RPMI8226 (cell line): ENCODE data around the gene ZNF579.

Experiments used
- DNase-seq: peaks from one replicate; pipeline ENCODE4 v3.0.0-alpha.2; 2015

ZNF579 gene, protein sequence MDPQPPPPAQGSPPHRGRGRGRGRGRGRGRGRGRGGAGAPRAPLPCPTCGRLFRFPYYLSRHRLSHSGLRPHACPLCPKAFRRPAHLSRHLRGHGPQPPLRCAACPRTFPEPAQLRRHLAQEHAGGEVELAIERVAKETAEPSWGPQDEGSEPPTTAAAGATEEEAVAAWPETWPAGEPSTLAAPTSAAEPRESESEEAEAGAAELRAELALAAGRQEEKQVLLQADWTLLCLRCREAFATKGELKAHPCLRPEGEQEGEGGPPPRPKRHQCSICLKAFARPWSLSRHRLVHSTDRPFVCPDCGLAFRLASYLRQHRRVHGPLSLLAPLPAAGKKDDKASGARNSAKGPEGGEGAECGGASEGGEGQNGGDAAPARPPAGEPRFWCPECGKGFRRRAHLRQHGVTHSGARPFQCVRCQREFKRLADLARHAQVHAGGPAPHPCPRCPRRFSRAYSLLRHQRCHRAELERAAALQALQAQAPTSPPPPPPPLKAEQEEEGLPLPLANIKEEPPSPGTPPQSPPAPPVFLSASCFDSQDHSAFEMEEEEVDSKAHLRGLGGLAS

DNA sequence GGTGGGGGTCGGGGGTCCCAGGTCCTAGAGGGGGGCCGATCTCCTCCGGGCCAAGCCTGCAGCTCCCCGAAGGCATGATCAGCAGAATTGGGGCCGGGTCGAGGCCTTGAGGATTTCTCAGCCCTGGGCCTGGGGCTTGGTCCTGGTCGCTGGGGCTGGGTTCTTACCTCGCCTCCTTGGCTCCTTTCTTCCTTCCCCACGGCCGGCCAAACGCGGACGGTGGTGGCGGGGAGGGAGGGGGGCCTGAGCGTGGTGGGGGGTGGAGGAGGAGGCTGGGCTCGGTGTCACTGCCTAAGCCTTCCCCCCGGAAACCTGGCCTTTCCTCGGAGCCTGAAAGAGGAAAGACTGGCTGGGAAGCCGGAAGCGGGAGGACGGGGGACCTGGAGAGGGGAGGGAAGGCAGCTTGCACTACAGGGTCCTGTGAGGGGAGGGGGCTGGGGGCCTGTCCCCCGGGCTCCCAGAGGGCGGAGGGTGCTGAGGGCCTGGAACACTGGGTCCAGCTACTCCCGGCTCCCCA, at the start of gene ZNF579:
TSS of gene ZNF579 (minus strand) at position 221 of the 517 bp plus-strand sequence. CDS start 1,209 bp downstream, outside the sequence.
- DNase-seq: peak; percentile 91

DNA sequence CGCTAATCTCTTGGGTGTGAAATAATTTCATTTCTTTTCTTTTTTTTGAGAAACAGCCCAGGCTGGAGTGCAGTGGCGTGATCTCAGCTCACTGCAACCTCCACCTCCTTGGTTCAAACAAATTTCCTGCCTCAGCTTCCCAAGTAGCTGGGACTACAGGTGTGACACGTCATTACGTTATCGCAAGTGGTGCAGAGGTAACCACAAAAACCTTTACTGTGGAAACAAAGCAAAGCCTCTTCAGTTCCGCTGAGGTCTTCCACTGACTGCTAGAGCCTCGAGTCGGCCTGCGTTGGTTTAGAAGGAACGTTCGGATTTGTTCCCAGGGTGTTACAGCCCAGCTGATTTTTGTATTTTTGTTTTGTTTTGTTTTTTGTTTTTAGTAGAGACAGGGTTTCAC, 45.7 kb upstream of the ZNF579 start:
- no peak for DNase-seq

DNA sequence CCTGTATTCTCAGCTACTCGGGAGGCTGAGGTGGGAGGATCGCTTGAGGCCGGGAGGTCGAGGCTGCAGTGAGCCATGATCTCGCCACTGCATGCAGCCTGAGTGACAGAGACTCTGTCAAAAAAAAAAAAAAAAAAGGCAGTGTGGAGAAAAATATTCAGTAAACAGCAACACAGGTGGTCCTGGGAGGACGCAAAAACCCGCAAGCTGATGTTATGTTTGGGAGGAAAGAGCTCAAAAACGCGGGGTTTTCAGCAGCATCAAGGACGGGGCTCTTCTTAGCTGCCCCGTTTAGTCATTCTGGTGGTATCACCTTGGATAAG, 44.3 kb upstream of the ZNF579 start:
- DNase-seq: no peak

DNA sequence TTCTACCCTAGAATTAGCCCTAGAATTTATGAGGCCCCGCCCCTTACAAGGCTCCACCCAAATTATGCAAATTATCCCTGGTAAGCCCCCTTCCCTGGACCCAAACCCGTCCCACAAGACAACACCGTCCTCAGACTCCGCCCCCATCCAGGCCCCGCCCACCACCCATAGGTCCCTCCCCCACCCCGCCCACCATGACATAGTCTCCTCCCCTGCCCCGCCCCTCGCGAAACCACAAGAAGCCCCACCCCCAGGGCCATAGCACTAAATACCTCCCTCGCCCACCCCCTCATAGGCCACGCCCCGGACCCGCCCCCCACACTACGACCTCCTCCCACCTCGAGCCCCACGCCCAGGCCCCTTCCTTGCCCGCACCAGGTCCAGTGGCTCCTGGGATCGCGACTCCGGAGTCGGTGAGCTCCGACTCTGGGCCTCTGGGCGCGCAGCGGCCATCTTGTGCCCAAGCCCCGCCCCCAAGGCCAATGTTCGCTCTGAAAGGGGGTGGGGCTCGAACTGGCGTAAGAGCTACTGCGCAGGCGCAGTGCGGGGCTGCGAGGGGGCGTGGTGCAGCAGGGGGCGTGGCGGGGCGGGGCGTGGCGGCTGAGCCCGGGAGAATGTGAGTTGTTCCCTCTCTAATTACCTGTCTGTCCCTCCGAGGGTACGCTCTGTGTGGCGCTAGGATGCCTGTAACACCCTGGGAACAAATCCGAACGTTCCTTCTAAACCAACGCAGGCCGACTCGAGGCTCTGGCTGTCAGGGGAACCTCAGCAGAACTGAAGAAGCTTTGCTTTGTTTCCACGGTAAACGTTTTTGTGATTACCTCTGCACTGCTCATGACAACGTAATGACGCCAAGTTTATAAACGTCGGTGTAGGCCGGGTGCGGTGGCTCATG, 43.7 kb upstream of the ZNF579 start, which contains the start of gene ZNF784:
TSS of gene ZNF784 (minus strand) at position 458 of the 895 bp plus-strand sequence. CDS start at position 453, 5 bp downstream.
- DNase-seq: peak; percentile 96

DNA sequence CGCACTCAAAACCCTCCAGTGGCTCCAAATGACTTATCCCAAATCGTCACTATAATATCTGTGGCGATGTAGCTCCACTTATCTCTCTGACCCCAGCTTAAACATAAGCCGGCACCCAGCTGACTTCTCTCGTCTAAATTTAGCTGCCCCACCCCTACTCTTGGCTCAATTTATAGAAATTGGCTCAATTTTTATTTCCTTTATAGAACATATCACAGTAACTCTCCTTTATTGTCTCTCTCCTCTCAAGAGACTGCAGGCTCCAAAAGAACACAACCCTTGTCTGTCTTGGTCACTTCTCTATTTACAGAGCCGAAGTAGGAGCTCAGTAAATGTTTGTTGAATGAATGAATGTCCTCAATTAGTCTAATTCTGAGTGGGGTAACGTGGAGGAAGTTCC, 42.9 kb upstream of the ZNF579 start:
- no peak for DNase-seq

DNA sequence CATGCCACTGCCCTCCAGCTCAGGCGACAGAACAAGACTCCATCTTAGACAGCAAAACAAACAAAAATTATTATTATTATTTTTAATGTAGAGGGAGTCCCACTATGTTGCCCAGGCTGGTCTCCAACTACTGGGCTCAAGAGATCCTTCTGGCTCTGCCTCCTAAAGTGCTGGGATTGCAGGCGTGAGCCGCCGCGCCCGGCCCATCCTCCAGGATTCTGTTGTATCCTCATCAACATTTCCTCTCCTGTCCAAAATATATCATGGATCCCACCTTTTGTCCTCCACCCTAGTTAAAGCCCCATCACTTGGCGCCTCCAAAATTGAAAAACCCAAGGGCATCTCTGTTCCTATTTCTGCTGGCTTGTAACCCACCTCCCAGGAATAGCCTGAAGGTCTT, 42.5 kb upstream of the ZNF579 start:
- no peak for DNase-seq

DNA sequence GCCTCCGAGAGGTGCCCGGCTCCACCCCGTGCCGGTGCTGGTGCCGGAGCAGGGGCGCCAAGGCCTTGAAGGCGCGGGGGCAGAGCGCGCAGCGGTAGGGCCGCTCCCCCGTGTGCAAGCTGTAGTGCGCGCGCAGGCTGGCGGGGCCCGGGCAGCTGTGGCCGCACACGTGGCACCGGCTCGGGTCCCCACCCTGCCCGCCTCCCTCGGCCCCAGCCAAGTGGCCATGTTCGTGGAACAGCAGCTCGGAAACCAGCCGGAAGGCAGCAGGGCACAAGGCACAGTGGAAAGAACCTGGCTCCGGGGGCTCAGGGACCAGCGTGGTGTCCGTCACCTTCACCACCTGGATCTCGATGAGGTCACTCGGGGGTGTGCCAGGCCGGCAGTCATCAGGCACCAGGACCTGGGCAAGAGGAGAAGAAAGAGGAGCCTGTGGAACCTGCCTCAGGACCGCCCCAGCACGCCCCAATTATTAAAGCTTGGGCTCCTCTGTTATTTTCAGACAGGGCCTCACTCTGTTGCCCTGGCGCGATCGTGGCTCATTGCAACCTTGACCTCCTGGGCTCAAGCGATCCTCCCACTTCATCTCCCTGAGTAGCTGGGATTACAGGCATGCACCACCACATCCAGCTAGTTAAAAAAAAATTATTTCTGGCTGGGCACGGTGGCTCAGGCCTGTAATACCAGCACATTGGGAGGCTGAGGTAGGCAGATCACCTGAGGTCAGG, 41.8 kb upstream of the ZNF579 start:
- no peak for DNase-seq

DNA sequence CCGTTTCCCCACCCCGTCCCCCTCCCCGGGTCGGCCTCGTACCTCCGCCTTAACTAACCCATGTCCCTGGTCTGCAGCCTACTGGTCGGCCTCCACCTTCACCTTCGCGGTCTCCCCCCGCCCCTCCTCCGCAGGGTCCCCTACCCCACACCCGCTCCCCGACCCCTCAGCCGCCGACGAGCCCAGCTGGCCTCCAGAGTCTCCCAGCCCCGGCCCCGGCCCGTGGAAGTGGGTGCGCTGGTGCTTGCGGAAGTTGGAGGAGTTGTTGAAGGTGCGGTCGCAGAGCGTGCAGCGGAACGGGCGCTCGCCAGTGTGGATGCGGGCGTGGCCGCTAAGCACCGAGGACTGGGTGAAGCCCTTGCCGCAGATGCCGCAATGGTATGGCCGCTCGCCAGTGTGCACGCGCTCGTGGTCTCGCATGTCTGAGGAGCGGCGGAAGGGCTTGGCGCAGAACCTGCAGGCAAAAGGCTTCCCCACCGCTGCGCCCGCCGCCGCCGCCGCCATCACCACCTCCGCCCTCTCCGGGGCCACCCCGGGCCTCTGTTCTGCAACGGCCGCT, 41.1 kb upstream of the ZNF579 start:
- DNase-seq: no peak

DNA sequence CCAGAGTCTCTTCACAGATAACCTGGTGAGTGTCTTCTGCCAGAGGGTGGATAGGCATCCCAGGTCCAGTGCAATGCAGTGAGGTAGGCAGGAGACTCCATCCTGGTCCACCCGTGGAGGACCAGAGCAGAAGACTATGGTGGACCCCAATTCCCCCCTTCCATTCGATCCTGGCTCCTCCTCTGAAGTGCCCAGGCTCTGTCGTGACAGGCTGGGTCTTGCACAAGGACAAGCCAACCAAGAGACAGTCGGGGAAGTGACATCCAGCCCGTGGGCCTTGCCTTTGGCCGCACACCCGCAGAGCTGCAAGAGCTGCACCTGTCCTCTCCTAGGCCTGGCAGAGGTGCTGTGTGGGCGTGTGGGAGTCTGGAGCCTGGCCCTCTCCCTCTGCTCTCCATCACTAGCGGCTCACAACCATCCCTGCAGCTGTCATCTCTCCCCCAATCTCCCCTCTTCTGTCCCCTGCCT, 40.6 kb upstream of the ZNF579 start:
- DNase-seq: no peak

DNA sequence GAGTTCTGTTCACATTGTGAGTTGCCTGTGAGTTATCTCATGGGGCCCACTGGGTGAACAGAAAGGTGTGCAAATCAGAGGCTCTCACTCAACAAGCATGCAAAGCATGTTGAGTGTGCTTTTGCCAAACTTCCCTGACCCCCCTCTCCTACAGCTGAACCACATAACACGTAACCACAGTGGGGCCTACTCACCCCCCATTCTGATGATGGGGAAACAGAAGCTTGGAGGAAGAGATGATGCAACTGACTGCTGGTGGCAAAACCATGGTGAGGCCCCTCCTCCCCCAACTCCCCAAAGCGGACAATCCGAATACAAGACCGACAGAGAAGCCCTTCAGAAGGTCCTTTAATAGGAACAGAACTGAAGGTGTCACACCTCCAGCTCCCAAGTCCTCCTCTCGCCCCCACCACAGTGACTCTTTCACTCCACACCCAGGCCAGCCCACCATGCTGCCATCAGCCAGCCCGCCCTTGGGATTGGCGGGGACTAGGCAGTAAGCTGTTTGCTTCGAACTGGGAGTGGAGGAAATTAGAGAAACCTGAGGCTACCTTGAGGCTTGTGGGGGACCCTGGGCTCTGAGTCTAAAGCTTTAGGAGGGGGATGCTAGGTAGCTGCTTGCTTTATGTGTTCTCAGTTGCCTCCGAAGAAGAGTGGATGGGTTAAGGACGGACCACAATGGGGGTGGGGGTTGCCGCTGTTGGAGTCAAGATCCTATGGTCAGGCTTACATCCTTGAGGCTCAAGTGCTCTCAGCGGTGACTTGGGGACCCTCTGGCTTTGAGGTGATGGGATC, 40.0 kb upstream of the ZNF579 start:
- DNase-seq: no peak

DNA sequence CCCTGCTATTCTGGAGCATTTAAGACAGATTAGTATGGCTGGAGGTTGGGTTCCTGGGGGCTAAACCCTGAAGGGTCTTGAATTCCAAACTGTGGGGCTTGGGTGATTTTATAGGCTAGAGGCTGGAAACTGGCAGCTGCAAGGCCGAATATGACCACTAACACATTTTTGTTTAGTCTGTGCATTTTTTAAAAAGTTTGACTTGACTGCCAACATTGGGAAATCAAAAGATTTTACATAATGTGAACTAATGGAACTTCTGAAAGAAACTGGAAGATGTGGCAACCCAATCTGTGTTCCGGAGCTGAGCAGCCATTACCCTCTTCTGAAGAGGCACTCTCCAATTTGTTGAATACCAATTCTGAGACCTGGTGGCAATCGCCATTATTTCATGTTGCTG, 38.6 kb upstream of the ZNF579 start:
- no peak for DNase-seq

DNA sequence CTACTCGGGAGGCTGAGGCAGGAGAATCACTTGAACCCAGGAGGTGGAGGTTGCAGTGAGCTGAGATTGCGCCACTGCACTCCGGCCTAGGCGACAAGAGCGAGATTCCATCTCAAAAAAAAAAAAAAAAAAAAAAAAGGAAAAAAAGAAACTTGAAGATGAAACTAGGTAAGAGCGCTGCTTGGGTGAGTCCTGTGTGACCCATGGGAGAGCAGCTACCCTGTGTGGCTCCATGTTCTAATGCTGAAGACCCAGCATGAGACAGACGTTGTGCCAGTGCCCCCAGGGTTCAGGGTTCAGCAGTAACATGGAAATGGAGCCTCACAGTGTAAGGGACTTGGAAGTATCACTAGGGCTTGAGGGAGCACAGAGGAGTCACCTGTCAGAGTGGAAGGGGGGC, 37.8 kb upstream of the ZNF579 start:
- DNase-seq: no peak

DNA sequence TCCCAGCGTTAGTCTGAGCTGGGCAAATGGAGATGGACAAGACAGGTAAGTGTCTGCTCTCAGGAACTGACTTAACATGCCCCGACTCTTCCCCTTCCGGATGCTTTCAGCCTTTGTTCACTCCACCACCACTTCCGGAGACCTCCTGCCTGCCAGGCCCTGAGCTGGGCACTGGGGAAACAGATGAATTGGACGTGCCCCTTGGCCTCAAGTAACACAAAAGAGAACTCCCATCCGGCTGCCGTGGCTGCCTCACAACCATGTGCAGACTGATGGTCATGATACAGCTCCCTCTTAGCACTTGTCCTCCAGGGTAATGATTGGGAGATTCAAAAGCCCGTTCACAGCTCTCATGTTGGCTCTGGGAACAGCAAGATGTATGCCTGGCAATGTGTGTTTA, 36.8 kb upstream of the ZNF579 start:
- DNase-seq: no peak

DNA sequence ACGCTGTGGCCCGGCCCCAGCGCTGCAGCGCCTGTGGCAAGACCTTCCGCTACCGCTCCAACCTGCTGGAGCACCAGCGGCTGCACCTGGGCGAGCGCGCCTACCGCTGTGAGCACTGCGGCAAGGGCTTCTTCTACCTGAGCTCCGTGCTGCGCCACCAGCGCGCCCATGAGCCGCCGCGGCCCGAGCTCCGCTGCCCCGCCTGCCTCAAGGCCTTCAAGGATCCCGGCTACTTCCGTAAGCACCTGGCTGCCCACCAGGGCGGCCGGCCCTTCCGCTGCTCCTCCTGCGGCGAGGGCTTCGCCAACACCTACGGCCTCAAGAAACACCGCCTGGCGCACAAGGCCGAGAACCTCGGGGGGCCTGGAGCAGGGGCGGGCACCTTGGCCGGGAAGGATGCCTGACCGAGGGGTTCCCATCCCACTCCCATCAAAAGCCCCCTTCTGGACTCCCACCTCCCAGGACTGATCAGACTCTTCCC, 35.8 kb upstream of the ZNF579 start:
- DNase-seq: no peak

DNA sequence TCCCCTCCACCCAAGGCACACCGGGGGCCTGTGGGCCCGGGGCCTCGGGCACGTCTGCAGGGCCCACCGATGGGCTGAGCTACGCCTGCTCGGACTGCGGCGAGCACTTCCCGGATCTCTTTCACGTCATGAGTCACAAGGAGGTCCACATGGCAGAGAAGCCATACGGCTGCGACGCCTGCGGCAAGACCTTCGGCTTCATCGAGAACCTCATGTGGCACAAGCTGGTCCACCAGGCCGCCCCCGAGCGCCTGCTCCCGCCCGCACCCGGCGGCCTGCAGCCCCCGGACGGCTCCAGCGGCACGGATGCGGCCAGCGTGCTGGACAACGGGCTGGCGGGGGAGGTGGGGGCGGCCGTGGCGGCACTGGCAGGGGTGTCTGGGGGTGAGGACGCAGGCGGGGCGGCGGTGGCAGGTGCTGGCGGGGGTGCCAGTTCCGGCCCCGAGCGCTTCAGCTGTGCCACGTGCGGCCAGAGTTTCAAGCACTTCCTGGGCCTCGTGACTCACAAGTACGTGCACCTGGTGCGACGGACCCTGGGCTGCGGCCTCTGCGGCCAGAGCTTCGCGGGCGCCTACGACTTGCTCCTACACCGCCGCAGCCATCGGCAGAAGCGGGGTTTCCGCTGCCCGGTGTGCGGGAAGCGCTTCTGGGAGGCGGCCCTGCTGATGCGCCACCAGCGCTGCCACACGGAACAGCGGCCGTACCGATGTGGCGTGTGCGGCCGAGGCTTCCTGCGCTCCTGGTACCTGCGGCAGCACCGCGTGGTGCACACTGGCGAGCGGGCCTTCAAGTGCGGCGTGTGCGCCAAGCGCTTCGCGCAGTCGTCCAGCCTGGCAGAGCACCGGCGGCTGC, 35.1 kb upstream of the ZNF579 start:
- no peak for DNase-seq

DNA sequence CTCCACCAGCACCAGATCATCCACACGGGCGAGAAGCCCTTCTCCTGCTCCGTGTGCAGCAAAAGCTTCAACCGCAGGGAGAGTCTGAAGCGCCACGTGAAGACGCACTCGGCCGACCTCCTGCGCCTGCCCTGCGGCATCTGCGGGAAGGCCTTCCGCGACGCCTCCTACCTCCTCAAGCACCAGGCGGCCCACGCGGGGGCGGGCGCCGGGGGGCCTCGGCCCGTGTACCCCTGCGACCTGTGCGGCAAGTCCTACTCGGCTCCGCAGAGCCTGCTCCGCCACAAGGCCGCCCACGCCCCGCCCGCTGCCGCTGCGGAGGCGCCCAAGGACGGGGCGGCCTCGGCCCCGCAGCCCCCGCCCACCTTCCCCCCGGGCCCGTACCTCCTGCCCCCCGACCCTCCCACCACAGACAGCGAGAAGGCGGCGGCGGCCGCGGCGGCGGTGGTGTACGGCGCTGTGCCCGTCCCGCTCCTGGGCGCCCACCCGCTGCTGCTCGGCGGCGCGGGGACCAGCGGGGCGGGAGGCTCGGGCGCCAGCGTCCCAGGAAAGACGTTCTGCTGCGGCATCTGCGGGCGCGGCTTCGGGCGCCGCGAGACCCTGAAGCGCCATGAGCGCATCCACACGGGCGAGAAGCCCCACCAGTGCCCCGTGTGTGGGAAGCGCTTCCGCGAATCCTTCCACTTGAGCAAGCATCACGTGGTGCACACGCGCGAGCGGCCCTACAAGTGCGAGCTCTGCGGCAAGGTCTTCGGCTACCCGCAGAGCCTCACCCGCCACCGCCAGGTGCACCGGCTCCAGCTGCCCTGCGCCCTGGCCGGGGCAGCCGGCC, 34.3 kb upstream of the ZNF579 start:
- DNase-seq: no peak

DNA sequence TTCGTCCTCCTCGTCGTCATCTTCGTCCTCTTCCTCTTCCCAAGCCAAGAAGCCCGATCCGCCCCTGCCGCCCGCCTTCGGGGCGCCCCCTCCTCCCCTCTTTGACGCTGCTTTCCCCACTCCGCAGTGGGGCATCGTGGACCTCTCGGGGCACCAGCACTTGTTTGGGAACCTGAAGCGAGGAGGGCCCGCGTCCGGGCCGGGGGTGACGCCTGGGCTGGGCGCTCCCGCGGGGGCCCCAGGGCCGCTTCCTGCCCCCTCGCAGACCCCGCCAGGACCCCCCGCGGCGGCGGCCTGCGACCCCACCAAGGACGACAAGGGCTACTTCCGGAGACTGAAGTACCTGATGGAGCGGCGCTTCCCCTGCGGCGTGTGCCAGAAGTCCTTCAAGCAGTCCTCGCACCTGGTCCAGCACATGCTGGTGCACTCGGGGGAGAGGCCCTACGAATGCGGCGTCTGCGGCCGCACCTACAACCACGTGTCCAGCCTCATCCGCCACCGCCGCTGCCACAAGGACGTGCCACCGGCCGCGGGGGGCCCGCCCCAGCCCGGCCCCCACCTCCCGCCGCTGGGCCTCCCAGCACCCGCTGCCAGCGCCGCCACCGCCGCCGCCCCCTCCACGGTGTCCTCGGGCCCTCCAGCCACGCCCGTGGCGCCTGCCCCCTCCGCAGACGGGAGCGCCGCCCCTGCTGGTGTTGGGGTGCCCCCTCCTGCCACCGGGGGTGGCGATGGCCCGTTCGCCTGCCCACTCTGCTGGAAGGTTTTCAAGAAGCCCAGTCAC, 33.5 kb upstream of the ZNF579 start:
- DNase-seq: no peak

DNA sequence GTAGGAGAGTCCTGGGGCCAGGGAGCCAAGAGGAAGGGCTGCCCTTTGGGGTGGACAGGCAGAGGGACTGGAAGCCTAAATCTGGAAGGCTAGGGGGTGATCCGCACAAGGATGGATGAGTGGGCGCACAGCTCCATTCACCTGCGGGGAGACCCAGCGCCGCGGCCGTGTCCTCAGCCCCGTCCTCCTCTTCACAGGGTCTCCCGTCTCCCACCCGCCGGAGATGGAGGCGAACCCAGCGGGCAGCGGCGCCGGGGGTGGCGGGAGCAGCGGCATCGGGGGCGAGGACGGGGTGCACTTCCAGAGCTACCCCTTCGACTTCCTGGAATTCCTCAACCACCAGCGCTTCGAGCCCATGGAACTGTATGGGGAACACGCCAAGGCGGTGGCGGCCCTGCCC, 32.7 kb upstream of the ZNF579 start:
- no peak for DNase-seq
